Right lobe of liver (tissue), 4 donors: ENCODE measurements around the gene GPATCH3.

Source experiments
- CTCF ChIP-seq, 4 donors: fragments of 200-600 bp in 3 of 4; fragments of 450-650 bp in 1 of 4; IDR thresholded peaks; one replicate each; pipeline versions ENCODE4 v1.5.1 to v1.8.0; 2016 to 2022; ENCODE audit warnings: antibody characterized with exemption in 4 of 4, mild to moderate bottlenecking in 2 of 4
- POLR2A ChIP-seq: fragments of 450-650 bp; IDR thresholded peaks from one replicate; pipeline ENCODE4 v1.6.1; 2017; ENCODE audit warnings: antibody characterized with exemption, mild to moderate bottlenecking
- donor health status: DM: no; HTN: no; CAD: no.
- donor health status: DM: no; HTN: no; CAD: no.
- donor health status: DM: no; HTN: yes; CAD: no.

GRCh38 chr1:26949926-26950319 lies 49.7 kb upstream of the GPATCH3 start:
- TF ChIP-seq POLR2A: no peak
- no peak for TF ChIP-seq CTCF (IDR thresholded peaks at IDR 0.05)
